Measurements from ENCODE around the gene PACS2. TPM values are rescaled to one million over a fixed set of nuclear protein-coding genes. Genes with fewer than 3 reads are reported as not detected.

The PACS2 gene
- total RNA-seq, 1 donor from 2014 or later, result 73.0 TPM

DNA sequence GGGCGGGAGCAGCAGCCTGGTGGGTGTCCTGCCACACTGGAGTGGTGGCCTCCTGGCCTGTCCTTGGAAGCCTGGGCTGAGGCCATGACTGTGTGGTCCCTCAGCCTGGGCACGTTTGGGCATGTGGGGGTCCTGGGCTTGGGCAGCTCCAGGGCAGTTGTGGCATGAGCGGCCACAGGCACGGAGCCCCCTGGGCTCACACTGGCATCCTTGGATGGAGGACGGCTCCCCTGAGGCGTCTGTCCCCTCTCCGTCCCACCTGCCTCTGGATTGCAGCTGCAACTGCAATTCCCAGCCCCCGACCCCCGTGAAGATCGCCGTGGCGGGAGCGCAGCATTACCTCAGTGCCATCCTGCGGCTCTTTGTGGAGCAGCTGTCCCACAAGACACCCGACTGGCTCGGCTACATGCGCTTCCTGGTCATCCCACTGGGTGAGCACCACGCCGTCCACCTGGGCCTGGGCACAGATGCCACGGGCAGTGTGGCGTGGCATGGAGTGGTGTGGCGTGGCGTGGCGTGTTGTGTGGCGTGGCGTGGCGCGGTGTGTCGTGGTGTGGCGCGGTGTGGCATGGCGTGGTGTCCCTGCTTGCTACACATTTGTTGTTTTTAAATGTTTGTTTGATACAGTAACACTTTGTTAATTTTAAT lies 68.7 kb downstream of the PACS2 start:
- no peak for DNase-seq (ENCODE audit: low spot score in 2 of 2)
- no peak for FAIRE-seq

- FAIRE-seq, result no peak
- no peak for DNase-seq (ENCODE audit: low spot score in 2 of 2)
Measured at GRCh38 chr14:105384041-105384557, 69.6 kb downstream of the PACS2 start.

GRCh38 chr14:105384605-105385321 lies 70.2 kb downstream of the PACS2 start:
- no peak for FAIRE-seq
- DNase-seq (ENCODE audit: low spot score in 2 of 2), result no peak

DNA sequence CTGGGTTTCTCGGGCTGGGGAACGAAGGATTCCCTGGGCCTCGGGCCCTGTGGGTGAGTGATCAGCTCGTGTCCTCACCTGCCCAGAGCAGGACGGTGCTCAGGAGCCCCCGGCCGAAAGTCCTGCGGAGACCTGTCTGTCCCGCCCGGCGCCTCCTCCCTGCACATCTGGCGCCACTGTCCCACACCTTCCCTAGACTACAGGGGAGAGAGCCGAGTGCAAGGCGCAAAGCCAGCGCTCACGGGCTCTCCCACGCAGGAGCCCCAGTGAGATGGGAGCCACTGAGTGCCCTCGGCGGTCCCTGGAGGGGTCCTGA lies 70.7 kb downstream of the PACS2 start:
- FAIRE-seq (no peak), DNase-seq (ENCODE audit: low spot score in 2 of 2) (no peak)

GRCh38 chr14:105385698-105386365 lies 71.3 kb downstream of the PACS2 start:
- FAIRE-seq (no peak), DNase-seq (ENCODE audit: low spot score in 2 of 2) (no peak)

DNA sequence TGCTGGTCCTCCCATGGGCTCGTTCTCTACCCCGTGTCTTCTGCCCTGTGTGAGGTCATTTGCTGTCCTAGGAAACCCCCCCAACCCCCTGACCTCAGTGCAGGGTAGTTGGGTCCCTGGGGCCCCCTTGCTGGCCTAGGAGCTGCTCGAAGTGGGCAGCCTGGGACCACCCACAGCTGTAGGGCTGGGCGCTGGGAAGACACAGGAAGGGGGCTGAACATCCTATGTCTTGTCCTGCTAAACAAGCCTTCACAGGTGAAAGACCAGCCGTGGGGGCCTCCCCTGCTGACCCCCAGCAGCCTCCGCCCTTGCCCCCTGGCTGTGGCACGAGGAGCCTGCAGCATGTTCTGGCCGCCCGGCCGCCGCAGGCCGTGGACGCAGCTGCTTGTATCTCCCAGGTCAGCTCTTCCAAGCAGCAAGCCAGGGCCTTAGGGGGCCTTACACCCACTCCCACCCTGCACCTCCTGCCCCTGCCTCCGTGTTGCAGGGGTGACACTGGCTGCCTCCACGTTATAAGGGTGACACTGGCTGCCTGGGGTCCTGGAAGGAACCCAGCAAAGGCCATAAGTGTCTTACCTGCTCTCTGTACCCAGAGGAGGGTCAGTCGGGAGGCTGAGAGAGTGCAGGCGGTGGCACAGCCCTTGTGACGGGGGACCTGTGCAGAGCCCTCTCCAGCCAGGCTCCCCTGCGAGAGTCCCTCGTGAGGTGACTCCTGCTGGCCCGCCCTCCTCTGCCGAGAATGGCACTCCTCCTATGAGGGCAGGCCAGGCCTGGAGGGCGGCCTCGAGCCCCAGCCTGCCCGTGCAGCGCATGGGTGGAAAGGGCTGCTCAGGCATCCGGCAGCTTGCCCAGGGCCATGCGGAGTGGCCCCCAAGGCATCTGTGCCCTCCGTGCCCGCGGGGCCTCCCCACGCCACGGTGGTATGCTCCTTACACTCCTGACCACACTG lies 72.3 kb downstream of the PACS2 start:
- FAIRE-seq (no peak), DNase-seq (ENCODE audit: low spot score in 2 of 2) (no peak)

DNA sequence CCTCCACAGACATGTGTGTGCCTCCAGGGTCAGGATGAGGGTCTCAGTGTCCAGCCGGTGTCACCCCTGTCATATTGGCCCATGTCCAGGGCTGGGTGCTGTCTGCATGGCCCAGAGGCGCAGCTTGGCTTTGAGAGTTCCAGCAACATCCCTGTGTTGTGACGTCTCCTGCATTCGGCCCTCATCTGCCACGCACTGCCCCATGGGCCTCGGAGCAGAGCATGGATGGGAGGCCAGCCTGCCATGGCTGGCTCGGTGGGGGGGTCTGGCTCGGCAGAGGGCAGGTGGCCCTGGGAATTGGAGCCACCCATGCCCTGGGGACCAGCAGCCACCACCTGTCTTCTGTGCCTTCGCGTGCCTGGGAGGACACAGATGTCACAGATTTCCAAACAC lies 73.0 kb downstream of the PACS2 start:
- DNase-seq (ENCODE audit: low spot score in 2 of 2), result no peak
- no peak for FAIRE-seq

GRCh38 chr14:105388110-105388951 lies 73.8 kb downstream of the PACS2 start:
- no peak for DNase-seq (ENCODE audit: low spot score in 2 of 2)
- FAIRE-seq, result no peak

- DNase-seq (ENCODE audit: low spot score in 2 of 2) (no peak), FAIRE-seq (no peak)
Measured at GRCh38 chr14:105388976-105389375, 74.4 kb downstream of the PACS2 start.

DNA sequence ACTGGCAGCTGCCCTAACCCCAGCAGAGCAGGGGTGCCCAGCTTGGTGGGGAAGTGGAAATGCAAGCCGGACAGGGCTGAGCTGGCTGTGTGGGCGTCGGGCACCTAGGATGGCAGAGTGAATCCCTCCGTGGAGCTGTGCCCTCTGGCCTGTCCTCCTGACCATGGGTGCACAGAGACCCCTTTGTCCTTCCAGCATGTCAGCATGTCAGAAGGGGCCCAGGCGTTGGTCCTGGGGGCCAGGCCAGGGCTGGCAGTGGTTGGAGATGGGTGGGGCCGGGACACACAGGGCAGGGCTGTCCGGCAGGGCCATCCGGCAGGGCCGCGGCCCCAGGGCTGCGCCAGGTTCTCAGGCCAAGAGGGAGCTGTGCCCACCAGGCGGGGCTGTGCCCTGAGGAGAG lies 75.0 kb downstream of the PACS2 start:
- DNase-seq (ENCODE audit: low spot score in 2 of 2) (no peak), FAIRE-seq (no peak)

DNA sequence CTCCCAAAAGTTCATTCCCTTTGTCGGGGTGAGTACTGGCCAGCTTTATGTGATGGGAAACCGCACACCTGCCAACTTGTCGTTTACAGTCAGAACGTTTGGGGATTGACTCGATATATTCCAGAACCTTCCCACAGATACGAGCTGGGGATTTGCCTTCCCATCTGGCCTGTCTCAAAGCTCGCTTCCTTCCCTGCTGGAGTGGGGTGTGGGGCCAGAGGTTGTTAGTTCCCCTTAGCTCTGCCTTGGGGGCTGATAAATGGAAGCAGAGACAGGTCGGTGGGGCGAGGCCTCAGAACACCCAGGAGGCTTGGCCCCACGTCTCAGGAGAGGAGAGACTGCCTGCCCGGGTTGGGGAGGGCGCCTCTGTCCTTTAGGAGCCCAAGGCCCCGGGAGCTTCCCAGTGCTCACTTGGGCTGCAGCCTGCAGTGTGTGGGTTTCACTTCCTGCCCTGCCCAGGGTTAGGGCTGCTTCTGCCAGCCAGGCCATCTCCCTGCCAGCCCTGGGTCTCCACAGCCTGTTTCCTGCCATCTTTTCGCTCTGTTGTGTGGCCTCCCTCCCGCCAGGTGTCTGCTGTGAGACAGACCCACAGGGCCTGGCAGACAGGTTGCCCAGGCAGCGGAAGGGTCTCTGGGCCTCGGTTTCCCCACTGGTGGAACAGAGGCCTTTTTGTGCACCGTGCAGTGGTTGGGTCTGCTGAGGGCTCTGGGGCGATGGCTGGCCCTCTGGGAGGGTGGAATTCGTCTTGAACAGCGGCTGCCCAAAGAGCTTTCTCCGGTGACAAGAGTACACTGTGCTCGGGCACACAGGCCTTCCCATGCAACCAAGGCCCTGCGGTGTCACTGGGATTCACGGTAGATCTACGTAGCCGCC lies 75.7 kb downstream of the PACS2 start:
- FAIRE-seq (no peak), DNase-seq (ENCODE audit: low spot score in 2 of 2) (no peak)

DNA sequence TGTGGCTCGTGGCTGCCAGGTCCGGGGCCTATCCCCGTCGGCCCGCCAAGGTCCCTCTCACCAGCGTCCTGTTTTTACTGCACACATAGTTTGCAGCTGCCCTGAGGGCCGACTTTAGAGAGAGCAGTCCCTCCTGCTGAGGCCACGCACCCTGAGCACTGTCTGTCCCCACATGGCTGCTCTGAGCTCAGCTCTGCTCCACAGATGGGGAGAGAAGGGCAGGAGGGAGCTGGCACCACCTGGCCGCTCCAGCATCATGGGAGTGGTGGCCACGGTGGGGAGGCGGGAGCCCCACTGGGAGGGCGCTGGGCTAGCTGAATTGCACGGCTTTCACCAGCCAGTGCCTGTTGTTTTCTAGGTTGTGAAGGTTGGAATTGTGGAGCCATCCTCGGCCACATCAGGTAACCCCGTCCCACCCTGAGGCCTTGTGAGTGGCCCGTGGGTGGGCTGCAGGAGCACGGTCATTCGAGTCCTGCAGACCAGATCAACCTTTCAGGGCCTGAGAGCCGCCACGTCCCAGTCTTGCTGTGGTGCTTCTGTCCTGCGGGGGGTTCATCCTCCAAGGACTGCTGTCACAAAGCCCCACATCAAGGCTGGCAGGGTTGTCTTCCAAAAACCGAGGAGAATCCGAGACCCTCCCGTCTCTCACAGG lies 76.4 kb downstream of the PACS2 start:
- FAIRE-seq (no peak), DNase-seq (ENCODE audit: low spot score in 2 of 2) (no peak)

GRCh38 chr14:105391541-105391940 lies 77.0 kb downstream of the PACS2 start:
- DNase-seq (ENCODE audit: low spot score in 2 of 2), result no peak
- FAIRE-seq, result no peak

DNA sequence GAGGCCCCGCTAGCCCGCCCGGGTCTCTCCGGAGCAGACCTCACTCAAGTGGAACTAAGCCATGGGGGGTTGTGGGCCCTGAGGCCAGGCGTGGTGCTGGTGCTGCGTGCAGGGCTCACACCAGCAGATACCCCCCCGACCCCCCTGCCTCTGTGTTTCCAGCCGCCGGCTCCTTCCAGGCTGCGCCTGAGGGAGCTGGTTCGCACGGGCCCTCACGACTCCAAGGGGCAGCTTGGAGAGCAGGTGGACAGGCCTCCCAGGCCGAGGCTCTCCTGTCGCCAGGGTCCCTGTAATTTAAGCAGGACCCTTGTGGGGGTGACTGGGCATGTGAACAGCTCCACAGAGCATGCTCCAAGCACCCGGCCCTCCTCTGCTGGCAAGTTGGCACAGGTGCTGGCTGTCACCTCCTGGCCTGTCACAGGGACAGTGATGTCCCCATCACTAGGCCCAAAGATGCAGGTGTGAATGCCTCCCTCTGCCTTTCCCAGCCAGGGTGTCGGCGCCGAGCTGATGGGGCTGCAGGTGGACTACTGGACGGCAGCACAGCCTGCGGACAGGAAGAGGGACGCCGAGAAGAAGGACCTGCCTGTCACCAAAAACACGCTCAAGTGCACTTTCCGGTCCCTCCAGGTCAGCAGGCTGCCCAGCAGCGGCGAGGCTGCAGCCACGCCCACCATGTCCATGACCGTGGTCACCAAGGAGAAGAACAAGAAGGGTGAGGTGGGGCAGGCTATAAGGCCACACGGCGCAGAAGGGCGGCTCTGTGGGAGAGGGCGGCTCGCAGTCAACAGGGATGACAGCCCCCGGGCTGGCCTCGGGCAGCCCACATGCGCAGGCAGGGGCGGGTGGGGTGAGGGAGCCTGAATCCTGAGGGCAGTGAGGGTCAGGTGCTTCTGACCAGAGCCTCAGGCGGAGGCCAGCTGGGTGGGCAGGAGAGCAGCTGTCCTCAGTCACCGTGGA lies 77.9 kb downstream of the PACS2 start:
- no peak for DNase-seq (ENCODE audit: low spot score in 2 of 2)
- FAIRE-seq, result no peak

GRCh38 chr14:105393151-105393550 lies 78.6 kb downstream of the PACS2 start:
- FAIRE-seq, result no peak
- DNase-seq (ENCODE audit: low spot score in 2 of 2), result no peak

GRCh38 chr14:105394714-105395537 lies 80.4 kb downstream of the PACS2 start:
- DNase-seq (ENCODE audit: low spot score in 2 of 2) (no peak), FAIRE-seq (no peak)
